Activated CD8-positive, alpha-beta memory T cell treated with anti-CD3 and anti-CD28 coated beads for 36 hours (primary cell): ENCODE results near the gene EID2. TPM values are rescaled to one million over a fixed set of nuclear protein-coding genes. Genes with fewer than 3 reads are reported as not detected.

Experiments
- CTCF ChIA-PET: fragments of 350-600 bp; sonication (Branson Sonifier 250); formaldehyde crosslinking; loops from one replicate; lab custom pipeline; 2021; ENCODE audit warnings: antibody characterized with exemption; lab: Charles Lee
- POLR2A ChIA-PET: fragments of 350-600 bp; sonication (Branson Sonifier 250); formaldehyde crosslinking; loops from one replicate; lab custom pipeline; 2021; ENCODE audit warnings: antibody characterized with exemption; lab: Charles Lee
- total RNA-seq, 2 experiments: library from RNA; stranded (reverse); gene quantifications; one replicate each; pipeline ENCODE4 v1.2.3, GENCODE V29; 2021

The EID2 gene
- total RNA-seq, 2 experiments from 2014 or later = 12.9 to 13.5 TPM

- CTCF ChIA-PET = interaction anchor here (0.6 kb wide), 1 partner anchor 39 kb away, joined by 3 read pairs; no protein-coding TSS in a partner anchor
- POLR2A ChIA-PET = no interaction called here
Observed at GRCh38 chr19:39494661-39495060, 45.3 kb downstream of the EID2 start.

- CTCF ChIA-PET = interaction anchor here (0.6 to 1.0 kb wide), 2 partner anchors 13 to 18 kb away, joined by 3 read pairs; no protein-coding TSS in a partner anchor
- POLR2A ChIA-PET = no interaction called here
Observed at GRCh38 chr19:39492788-39493187, 47.2 kb downstream of the EID2 start.

GRCh38 chr19:39492225-39492624, 47.7 kb downstream of the EID2 start:
- ChIA-PET POLR2A (no interaction called here), CTCF (interaction anchor here (0.6 to 0.9 kb wide), 3 partner anchors 10 to 28 kb away, joined by 3 read pairs; no protein-coding TSS in a partner anchor)

- ChIA-PET CTCF (no interaction called here), POLR2A (no interaction called here)
Observed at GRCh38 chr19:39489756-39490155, 50.2 kb downstream of the EID2 start.

Other genes starting within 250 kb of the EID2 start
- gene IFNL1, start 243.8 kb downstream of the EID2 start, total RNA-seq = not detected
- gene LRFN1, start 219.3 kb downstream of the EID2 start, total RNA-seq = 1 to 10 TPM; 4.3 to 4.6 TPM
- 100 to 1,000 TPM; 211 to 231 TPM for gene GMFG, start 204.1 kb downstream of the EID2 start, total RNA-seq
- 10 to 100 TPM; 55.5 to 57.6 TPM for gene SAMD4B, start 197.7 kb downstream of the EID2 start, total RNA-seq
- 10 to 100 TPM; 43.6 to 44.7 TPM for gene PAF1, start 149.1 kb downstream of the EID2 start, total RNA-seq
- gene MED29, start 148.8 kb downstream of the EID2 start, total RNA-seq = 10 to 100 TPM; 28.7 to 30.3 TPM
- 10 to 100 TPM; 16.6 to 17.4 TPM for gene ZFP36, start 133.3 kb downstream of the EID2 start, total RNA-seq
- 10 to 100 TPM; 30.4 to 30.9 TPM for gene PLEKHG2, start 127.5 kb downstream of the EID2 start, total RNA-seq
- gene RPS16, start 104.2 kb downstream of the EID2 start, total RNA-seq = 1,000 to 10,000 TPM; 2,748 to 2,778 TPM
- gene SUPT5H, start 94.6 kb downstream of the EID2 start, total RNA-seq = 100 to 1,000 TPM; 179 to 189 TPM
- gene TIMM50, start 59.3 kb downstream of the EID2 start, total RNA-seq = 100 to 1,000 TPM; 135 to 144 TPM
- gene DLL3, start 41.2 kb downstream of the EID2 start, total RNA-seq = 1 to 10 TPM; 1.6 TPM
- not detected for gene SELENOV, start 25.0 kb downstream of the EID2 start, total RNA-seq
- 1 to 10 TPM; 3.2 to 3.4 TPM for gene EID2B, start 7.3 kb downstream of the EID2 start, total RNA-seq
- not detected for gene LGALS13, start 62.4 kb upstream of the EID2 start, total RNA-seq
- gene LGALS16, start 115.8 kb upstream of the EID2 start, total RNA-seq = not detected
- not detected for gene LGALS14, start 164.3 kb upstream of the EID2 start, total RNA-seq
- not detected for gene CLC, start 197.9 kb upstream of the EID2 start, total RNA-seq
- not detected for gene LEUTX, start 238.7 kb upstream of the EID2 start, total RNA-seq